ENCODE measurements around the gene ALOX15. TPM values are rescaled to one million over a fixed set of nuclear protein-coding genes. Genes with fewer than 3 reads are reported as not detected.
"Not testable (repeated sequence)": the region's sequence is repeated elsewhere in the genome, so short reads cannot be mapped to it uniquely, and the experiment has no call there.

Gene ALOX15
- total RNA-seq, 1 experiment from 2014 or later: 0.41 TPM

DNA sequence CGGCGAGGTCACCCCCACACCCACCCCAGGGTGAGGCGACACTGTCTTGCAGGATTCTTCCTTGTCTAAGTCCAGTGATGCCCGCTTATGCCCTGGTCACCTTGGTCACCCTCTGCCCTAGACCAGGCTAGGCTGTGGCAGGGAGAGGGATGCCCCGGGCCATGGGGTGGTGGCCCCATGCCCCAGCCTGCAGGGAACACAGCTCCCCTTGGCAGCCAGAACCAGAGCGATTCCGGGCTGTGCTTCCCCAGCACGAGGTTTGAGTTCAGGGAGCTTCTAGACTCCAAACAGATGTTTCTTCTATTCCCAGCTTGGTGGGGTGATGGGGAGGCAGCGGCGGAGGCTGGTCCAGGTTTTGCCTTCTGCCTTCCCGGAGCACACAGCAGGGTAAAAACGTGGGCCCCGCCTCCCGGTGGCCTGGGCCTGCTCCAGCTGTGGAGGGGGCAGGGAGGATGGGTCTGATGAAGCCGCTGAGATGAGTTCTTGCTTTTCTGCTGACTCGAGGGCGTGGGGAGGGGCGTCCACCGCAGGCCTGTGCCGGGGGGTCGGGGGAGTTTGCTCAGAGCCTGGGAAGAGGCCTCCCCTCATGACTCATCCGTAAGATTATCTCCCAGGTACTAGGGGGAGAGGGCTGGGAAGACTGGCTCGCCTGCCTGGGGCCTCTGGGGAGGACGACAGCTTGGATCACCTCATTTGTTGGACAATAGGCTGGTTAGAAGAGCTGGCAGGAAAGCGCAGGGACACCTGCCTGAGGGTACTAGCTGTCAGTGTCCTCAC lies 41.8 kb downstream of the ALOX15 start:
- DNase-seq (ENCODE audit: low spot score): peak; percentile 60
- in situ Hi-C loops (cut with HindIII; ENCODE audit: low sequenced_read_pairs): no loop called here

DNA sequence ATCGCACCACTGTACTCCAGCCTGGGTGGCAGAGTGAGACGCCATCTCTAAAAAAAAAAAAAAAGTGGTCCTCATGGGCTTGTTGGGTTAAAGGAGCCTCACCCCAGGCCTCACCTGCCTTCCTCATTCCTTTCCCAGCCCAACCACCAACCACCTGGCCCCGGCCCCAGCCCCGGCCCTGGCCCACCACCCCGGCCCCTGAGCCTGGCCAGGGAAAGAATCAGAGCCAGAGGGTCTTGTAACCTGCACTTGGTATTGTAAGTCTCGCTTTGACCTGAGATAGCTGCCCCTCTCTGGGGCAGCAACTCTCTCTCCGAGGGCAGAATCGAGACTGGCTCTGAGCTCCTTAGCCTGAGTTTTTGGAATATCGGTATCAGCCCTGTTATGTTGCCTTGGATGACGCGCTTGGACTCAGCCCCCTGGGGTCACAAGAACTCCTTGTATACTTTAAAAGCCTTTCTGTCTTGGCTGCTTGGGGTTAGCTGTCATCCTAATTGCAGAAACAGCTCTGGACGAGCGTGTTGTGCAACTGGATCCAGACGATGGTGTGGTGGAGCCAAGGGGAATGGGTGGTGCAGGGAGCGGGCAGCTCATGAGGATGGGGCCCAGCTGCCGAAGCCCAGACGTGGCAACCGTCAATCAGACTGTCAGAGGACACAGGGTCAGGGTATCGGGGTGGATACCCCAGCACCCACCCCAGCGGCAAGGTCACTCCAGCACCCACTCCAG lies 42.5 kb downstream of the ALOX15 start:
- no peak for DNase-seq (ENCODE audit: low spot score)
- in situ Hi-C loops (cut with HindIII; ENCODE audit: low sequenced_read_pairs): no loop called here

DNA sequence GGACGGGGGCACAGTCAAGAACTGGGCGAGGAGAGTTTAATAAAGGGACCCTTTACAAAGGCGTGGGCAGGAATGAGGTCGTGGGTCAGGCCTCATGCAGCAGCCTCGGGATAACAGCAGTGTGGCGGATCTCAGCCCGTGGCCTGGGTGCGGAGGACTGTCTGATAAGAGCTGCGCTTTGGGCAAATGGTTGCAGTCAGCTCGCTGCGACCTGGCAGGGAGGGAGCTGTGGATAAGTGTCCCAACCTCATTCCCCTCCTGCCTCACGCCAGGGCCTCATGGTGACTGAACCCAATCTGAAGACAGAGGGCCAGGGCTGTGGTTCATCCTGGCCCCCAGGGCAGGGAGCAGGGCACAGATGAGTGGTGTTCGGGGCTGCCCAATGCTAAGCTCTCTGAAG lies 43.5 kb downstream of the ALOX15 start:
- in situ Hi-C loops (cut with HindIII; ENCODE audit: low sequenced_read_pairs): no loop called here
- no peak for DNase-seq (ENCODE audit: low spot score)

DNA sequence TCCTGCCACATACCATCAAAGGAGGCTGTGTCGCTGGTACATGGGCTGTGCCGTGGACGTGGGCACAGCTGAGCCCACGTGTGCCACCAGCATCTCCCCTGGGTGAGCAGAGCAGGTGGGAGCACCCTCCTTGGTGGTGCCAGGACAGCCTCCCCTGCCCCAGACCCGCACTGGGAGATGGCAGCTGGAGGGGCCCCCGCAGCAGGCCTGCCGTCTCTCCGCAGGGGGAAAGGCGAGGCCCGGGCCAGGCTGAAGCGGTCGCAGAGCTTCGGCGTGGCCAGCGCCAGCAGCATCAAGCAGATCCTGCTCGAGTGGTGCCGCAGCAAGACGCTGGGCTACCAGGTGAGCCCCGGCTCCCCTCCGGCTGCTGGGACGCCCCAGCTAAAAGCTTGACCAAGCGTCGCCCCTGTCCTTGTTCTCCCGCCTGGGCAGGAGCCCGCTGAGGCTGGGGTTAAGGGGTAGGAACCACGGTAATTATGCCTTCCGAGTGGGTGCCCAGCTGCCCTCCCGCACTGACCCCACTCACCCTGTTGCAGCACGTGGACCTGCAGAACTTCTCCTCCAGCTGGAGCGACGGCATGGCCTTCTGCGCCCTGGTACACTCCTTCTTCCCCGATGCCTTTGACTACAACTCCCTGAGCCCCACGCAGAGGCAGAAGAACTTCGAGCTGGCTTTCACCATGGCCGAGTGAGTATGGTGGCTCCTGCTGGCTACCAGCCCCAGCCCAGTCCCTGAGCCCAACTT lies 44.7 kb downstream of the ALOX15 start:
- DNase-seq (ENCODE audit: low spot score): no peak
- in situ Hi-C loops (cut with HindIII; ENCODE audit: low sequenced_read_pairs): no loop called here

DNA sequence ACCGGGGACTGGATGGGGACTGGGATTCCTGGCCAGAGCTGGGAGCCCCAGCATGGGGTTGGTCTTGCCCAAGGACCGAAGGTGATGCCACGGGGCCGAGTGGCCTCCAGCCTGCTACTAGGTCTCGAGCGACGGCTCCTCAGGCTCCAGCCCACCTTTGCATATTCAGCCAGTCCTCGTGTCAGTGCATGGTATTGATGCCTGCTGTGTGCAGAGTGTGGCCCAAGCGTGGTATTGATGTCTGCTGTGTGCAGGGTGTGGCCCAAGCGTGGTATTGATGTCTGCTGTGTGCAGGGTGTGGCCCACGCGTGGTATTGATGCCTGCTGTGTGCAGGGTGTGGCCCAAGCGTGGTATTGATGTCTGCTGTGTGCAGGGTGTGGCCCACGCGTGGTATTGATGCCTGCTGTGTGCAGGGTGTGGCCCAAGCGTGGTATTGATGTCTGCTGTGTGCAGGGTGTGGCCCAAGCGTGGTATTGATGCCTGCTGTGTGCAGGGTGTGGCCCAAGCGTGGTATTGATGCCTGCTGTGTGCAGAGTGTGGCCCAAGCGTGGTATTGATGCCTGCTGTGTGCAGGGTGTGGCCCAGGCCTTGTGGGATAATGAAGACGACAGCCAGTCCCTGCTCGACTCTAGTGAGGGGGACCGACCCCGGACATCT lies 45.7 kb downstream of the ALOX15 start:
- DNase-seq (ENCODE audit: low spot score); in situ Hi-C loops (cut with HindIII; ENCODE audit: low sequenced_read_pairs): not testable (repeated sequence)

DNA sequence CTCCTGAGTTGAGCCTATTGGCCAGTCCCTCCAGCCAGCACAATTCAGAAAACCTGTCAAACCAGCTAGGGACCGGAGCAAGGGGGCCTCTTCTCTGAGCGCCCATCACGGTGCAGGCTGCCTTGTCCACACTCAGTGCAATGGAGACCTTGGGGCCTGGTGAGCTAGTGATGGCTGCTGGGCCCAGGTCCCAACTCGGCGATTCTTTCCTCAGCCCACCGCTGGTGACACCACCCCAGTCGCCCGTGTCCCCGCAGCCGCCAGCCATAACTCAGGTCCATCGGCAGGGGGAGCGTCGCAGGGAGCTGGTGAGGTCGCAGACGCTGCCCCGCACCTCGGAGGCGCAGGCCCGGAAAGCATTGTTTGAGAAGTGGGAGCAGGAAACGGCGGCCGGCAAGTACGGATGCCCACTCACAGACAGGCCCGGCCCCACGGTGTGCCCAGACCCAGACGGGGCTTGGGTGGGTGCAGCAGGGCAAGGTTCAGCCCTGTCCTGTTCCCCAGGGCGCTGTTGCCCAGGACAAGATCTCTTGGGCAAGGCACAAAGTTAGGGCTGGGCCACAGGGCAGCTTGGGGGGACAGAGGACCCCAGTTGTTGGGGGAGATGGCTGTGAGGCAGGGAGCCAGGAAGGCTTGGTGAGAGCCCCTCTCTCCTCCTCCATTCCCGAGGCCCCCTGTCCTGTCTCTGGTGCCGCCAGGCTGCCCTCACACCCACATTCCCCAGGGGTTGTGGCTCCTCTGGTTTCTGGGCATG lies 46.4 kb downstream of the ALOX15 start:
- in situ Hi-C loops (cut with HindIII; ENCODE audit: low sequenced_read_pairs): no loop called here
- no peak for DNase-seq (ENCODE audit: low spot score)

DNA sequence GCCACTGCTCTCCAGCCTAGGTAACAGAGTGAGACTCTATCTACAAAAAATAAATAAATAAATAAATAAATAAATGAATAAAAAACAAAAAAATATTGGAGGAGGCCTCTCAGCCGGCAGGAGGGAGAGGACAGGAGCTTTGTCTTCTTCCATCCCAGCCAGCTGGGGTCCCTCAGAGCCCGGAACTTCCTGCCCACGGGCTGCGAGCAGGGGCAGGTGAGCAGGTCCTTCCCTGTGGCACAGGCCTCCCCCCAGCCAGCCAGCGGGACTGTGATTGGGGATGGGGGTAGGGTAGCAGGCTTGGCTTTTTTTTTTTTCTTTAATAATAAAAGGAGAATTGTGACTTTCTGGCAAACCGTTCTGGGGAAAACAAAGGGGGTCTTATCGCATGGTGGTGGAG lies 47.1 kb downstream of the ALOX15 start:
- in situ Hi-C loops (cut with HindIII; ENCODE audit: low sequenced_read_pairs): no loop called here
- no peak for DNase-seq (ENCODE audit: low spot score)

DNA sequence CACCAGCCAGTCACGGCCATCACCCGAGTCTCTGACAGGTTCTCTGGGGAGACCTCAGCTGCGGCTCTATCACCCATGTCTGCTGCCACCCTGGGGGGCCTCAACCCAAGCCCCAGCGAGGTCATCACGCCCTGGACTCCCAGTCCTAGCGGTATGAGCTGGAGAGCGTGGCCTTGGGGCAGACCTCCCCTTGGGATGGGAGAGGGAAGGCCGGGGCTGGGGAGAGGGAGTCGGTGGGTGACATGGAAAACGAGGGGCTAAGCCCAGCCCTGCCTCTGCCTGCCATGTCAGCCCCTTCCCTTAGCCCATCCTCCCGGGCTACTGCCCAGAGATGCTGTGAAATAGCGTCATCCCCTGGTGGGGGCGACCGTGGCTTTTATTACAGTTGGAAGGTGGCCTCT lies 48.5 kb downstream of the ALOX15 start:
- DNase-seq (ENCODE audit: low spot score): no peak
- in situ Hi-C loops (cut with HindIII; ENCODE audit: low sequenced_read_pairs): no loop called here

DNA sequence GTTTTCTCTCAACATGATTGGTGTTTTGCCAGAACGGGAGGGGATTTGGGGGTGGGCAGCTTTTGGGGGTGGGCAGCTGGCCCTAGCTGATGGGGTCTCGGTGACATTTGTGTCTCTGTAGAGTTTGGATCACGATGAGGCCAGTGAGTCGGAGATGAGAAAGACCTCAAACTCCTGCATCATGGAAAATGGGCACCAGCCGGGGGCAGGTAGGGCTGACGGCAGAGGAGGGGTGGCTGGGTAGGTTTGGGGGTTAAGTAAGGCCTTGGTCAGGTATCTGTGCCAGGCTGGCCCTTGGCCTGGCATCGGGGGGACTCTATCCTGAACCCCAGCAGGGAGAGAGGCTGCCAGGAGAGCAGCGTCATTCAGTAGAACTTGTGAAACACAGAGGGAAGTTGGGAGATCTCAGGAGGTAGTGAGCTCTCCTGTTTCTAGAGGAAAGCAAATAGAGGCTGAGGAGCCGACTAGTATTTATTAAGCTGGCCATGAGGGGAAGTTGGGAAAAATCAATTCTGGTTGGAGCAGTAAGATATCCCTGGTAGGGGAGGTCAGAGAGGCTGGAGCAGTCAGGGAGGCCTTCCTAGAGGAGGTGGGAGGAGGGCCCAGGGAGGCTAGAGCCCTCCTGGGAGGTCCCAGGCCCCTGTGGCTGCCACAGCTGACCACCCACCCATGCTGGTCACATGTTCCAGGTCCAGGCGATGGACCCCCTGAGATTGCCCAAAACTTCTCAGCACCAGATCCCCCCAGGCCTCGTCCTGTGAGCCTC lies 49.1 kb downstream of the ALOX15 start:
- no peak for DNase-seq (ENCODE audit: low spot score)
- in situ Hi-C loops (cut with HindIII; ENCODE audit: low sequenced_read_pairs): no loop called here

DNA sequence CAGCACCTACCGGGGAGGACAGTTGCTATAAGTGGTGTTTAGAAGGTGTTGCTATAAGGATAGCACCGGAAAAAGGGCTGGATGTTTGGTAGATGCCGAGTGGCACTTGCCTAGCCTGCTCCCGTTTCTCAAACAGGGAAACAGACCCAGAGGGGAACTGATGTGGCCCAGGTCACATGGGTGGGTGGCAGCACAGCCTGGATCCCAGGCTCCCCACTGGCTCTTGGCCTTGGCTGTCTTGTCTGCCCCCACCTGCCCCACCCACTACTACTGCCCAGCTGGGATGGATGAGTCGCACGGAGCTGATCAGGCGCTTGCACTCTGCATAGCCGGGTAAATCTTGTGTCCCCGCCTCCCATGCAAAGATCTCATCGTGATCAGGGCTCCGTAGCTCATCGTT lies 49.9 kb downstream of the ALOX15 start:
- in situ Hi-C loops (cut with HindIII; ENCODE audit: low sequenced_read_pairs): no loop called here
- no peak for DNase-seq (ENCODE audit: low spot score)

DNA sequence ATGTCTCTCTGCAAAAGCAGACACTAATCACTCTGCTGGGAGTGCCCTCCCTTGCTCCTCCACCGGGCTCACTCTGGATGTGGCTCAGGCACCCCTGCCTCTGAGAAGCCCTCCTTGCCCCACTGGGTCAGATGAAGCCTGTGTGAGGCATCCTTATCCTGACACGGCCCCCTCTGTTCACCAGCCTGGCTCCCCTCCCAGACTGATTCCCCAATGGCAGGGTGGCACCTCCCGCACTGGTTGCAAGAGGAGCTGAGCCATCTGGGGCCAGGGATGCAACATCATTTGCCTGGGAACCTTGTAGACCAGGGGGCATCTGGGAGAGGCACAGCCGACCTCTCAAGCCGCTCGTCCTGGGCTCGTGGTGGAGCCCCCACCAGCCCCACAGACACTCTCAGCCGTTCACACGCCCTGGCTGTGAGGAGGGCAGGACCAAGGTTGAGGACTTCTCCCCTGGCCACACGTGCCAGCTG lies 50.5 kb downstream of the ALOX15 start:
- in situ Hi-C loops (cut with HindIII; ENCODE audit: low sequenced_read_pairs): no loop called here

DNA sequence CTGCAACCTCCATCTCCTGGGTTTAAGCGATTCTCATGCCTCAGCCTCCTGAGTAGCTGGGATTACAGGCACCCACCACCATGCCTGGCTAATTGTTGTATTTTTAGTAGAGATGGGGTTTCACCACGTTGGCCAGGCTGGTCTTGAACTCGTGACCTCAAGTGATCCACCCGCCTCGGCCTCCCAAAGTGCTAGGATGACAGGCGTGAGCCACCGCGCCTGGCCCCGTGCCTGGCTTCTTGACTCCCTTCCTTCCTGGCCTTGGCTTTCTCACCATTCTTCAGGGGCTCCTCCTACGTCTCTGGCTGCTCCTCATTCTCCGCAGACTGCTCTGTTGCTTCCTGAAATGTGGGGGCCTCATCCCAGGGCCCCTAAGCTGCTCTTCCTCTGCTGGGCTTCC lies 51.4 kb downstream of the ALOX15 start:
- in situ Hi-C loops (cut with HindIII; ENCODE audit: low sequenced_read_pairs); DNase-seq (ENCODE audit: low spot score): not testable (repeated sequence)

More for the DNA sequence above, 50.5 kb downstream of the ALOX15 start:
- no peak for DNase-seq (ENCODE audit: low spot score)

DNA sequence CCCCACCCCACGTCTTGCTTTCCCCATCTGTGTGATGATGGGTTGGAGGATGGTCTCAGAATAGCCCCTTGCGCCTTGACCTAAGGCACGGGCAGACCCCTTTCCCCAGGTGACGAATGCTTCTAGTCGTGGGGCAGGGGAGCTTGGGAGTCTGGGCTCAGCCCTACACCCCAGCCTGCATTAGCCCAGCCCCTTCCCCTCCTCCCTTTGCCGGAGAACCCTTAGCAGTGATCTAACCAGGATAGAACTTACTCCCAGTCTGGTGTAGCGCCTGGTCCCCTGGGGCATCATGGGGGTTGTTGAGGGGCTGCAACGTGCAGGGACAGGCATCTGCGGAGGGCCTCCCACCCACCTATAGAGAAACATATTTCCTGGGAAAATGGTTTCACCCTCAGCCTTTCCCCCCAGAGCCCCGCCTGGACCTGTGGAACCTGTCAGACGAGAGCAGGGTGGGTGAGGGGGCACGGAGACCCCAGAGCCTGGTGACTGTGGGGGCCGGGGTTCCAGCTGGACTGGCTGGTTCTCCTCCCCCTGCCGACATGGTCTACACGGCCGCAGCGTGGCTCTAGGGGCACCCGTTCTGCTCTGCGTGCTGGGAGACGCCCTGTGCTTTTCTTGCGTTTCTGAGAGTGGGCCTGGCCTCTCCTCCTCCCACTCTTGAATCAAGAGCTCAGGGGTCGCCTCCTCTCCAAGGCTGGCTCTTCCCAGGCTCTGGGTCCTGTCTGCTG lies 52.4 kb downstream of the ALOX15 start:
- no peak for DNase-seq (ENCODE audit: low spot score)
- in situ Hi-C loops (cut with HindIII; ENCODE audit: low sequenced_read_pairs): no loop called here

DNA sequence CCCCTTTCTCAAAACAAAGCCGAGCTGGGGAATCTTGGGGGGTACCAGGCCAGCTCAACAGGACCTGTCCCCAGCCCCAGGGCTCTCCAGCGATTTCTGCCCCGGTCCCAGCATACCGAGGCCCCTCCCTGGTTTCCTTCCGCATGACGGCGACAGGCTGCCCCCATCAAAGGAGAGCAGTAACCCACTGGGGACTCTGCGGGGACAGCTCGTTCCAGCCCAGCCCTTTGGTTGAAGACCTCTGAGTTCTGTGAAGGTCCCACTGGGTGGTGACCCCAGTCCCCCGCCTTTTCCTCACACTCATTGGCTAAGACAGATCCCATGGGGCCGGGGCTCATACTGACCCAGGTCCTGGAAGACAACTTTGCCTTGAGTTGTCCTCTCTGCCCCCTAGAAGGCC lies 53.1 kb downstream of the ALOX15 start:
- no peak for DNase-seq (ENCODE audit: low spot score)
- in situ Hi-C loops (cut with HindIII; ENCODE audit: low sequenced_read_pairs): no loop called here

DNA sequence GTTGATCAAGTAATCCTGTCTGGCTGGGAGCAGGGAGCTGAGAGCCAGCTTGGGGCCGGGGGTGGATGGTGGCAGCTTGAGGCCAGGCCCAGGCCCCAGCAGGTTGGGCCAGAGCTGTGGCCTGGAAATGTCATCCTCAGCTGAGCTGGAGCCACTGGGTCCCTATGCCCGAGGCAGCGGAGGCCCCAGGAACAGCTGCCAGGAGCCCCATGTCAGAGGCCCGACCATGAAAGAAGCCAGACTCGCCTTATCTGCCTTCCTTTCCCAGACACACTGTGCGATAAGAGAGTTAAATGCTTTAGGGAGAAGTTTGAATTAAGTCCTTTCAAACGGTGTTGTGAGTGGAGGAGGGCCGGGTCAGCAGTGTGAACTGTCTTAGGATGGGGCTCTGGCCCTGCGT lies 53.7 kb downstream of the ALOX15 start:
- no peak for DNase-seq (ENCODE audit: low spot score)
- in situ Hi-C loops (cut with HindIII; ENCODE audit: low sequenced_read_pairs): no loop called here

DNA sequence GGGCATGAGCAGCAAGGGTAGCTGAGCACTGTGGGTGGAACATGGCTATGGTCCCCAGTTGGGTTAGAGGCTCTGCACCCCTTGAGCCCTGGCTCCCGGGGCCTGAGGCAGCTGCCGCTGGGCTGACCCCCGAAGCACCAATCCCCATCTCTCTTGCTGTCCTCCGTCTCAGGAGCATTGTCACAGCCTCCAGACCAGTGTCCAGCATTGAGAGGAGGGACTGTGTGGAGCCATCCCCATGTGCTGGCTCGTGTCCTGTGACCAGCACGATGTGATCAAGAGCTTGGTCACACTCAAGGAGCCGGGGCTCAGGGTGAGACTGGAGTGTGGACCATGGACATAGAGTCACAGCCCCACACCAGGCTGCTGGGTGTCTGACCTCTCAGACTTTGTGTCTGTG lies 54.3 kb downstream of the ALOX15 start:
- in situ Hi-C loops (cut with HindIII; ENCODE audit: low sequenced_read_pairs): no loop called here
- DNase-seq (ENCODE audit: low spot score): no peak

DNA sequence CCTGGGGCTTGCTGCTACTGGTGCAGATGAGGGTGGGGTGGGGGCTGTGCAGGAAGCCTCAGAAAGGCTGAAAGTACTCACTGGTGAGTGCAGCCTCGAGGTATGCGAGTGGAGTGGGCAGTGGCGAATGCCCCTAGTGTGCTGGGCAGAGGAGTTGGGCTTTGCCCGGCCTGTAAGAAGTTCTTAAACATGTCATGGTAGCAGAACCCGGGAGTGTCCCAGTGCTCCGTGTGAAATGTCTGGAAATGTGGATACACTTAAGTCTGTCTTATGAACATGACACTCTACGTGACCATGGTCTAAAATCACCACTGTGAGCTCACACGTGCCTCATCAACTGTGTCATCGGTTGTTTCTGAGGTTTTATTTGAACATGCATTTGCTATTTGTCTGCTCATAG lies 55.4 kb downstream of the ALOX15 start:
- DNase-seq (ENCODE audit: low spot score): no peak
- in situ Hi-C loops (cut with HindIII; ENCODE audit: low sequenced_read_pairs): no loop called here

DNA sequence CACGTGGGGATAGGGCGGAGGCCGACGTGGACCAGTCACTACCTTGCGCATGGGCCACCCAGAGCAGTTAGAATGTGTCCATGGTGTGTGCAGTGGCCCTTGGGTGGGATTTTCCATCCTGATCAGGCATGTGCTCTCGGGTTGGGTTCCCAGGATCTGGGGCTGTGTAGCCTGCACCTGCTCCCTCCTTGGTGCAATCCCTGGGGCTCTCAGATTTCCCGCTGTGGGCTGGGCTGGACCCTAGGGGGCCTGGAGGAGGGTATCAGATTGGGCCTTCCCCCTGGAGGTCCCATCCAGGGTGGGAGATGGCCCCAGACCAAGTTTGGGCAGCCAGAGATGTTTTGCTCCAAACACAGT lies 55.9 kb downstream of the ALOX15 start:
- DNase-seq (ENCODE audit: low spot score): no peak
- in situ Hi-C loops (cut with HindIII; ENCODE audit: low sequenced_read_pairs): no loop called here
